GM21526 (cell line): ENCODE data around the gene WDR19.
A peak's percentile ranks its signal among the peaks of the same experiment; 100 is the strongest.
"Not testable (repeated sequence)": the region's sequence is repeated elsewhere in the genome, so short reads cannot be mapped to it uniquely, and the experiment has no call there.

Experiments used
- ATAC-seq: cut with Tn5 transposase; IDR thresholded peaks from one replicate; pipeline ENCODE4 v1.9.1; 2021; ENCODE audit warnings: moderate library complexity; ENCODE audit not compliant: unreplicated experiment, low FRiP score

WDR19 gene

DNA sequence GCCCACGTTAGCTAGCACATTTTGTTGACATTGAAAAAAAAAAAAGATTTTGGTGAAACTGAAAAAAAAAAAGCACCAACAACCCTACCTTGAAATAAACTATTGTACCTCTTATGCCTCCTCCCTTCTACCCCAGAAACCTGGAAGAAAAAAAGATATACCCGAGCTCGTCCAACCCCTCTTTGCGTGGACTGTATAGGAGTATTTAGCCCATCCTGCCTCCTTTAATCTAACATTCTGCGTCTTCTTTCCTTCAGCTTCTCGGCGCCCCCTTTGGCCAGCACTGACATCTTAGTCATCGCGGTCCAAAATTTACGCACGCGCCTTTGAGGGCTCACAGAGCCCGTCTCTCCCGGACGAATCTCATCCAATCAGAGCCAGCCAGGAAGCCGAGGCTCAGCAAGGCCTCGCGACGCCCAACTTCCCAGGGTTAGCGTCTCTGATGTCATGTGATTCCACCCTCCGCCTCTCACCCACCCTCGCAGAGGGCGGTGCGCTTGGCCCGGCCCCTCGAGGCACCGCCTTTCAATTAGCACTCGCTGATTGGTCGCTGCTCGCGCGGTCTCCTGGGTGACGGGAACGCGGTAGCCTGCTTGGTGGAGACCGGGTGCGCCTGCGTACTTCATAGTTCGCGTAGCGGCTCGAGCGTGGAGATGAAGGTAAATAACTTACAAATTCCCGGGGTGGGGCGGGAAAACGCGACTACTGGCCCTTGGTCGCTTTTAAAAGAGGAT, at the start of gene WDR19:
TSS of gene WDR19 (plus strand) at position 625 of the 734 bp plus-strand sequence. CDS start at position 654, 29 bp downstream.
- ATAC-seq, result peak; percentile 98

DNA sequence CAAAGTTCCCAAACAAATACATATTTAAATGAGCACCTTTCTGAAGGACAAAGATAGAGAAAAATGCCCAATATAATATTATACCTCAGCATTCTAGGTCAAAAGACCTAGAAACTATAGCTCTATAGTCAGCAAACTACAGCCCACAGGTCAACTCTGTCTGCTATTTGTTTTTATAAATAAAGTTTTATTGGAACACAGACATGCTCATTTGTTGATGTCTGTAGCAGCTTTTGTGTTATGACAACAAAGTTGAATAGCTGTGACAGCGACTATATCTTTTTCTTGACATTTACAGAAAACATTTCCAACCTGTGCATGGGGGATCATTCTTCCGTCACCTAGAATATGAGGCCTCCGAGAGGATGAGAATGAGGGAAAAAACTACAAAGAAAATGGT, 48.7 kb upstream of the WDR19 start:
- ATAC-seq, result no peak

DNA sequence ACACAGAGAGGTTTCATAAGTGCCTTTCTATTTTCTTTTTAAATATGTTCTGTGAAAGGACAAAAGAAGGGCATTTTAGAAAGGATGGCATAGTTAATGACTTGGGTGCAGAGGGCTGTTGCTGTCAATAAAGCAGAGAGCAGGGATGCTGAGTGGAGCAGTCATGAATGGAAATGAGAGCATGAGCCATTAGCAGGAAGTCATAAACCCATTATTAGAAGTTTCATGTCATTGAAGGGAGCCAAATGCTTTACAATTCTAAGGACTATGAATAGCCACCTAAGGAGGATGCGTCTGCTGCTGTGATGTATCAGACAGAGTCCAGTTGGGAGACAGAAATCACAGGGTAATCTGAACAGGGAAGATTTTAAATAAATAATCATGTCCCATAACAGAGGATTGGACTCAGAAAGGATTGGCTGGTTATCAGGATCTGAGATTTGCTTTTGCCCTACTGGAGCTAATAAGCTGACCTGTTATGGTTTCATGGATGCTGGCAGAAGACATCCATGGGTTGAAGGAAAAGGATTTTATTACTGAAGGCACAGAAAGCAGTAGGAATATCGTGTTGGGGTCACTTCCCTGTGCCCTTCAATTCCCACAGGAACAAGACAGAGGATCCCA, 47.5 kb upstream of the WDR19 start:
- no peak for ATAC-seq

DNA sequence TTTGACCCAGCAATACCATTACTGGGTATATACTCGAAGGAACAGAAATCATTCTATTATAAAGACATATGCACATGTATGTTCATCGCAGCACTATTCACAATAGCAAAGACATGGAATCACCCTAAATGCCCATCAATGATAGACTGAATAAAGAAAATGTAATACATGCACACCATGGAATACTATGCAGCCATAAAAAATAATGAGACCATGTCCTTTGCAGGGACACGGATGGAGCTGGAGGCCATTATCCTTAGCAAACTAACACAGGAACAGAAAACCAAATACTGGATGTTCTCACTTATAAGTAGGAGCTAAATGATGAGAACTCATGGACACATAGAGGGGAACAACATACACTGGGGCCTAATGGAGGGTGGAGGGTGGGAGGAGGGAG, 44.1 kb upstream of the WDR19 start:
- not testable (repeated sequence) for ATAC-seq

DNA sequence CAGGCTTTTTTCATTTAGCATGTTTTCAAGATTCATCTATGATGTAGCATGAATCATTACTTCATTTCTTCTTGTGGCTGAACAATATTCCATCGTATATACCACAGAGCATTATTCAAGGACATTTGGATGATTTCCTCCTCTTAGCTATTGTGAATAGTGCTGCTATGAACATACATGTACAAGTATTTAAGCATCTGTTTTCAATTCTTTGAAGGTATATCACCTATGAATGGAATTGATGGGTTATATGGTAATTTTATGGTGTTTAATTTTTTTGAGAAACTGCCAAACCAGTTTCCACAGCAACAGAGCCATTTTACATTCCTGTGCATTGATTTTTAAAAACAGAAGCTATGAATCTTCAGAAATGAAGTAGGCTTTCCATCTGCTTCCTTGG, 36.1 kb upstream of the WDR19 start:
- no peak for ATAC-seq

DNA sequence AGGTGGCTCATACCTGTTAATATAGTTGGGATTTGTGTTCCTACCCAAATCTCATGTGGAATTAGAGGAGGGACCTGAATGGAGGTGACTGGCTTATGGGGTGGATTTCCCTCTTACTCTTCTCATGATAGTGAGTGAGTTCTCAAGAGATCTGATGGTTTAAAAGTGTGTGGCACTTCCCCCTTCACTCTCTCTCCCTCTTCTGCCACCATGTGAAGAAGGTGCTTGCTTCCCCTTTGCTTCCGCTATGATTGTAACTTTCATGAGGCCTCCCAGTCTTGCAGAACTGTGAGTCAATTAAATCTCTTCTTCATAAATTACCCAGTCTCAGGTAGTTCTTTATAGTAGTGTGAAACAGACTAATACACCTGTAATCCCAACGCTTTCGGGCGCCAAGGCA, 28.3 kb upstream of the WDR19 start:
- ATAC-seq, result no peak

DNA sequence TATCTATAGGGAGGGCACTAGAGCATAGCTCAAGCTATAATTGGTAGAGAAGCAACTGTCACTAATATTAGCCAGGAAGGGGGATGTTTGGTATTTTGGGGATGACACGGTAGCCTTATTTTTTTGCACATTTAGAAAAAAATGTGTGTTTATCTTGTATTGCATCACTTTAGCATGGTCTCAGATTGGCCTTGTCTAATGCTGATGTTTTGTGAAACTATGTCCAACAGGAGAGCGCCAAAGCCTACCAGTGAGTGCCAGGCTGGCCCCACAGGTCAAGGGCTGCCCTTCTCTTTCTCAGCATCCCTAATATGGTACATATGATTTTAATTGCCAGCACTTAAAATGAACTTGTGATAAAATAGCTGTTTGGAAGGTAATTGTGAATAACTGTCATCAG, 24.8 kb upstream of the WDR19 start:
- no peak for ATAC-seq

DNA sequence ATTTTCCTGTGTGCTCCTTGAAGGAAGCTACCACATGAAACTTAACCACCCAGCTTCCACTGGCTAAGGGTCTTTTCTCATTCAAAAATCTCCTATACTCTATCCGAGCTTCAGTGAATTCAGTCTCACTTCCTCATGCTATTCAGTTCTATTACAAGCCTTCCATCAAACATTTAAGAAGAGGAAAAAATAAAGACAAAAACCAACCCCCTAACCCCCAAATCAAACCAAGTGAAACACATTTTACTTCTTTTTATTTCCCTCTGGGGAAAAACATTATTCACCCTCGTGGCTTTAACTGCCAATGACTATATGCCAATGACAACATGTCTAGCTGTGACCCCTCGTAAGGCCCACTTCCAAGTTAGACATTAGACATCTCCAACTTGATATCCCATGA, 16.2 kb upstream of the WDR19 start:
- ATAC-seq, result peak; percentile 57

DNA sequence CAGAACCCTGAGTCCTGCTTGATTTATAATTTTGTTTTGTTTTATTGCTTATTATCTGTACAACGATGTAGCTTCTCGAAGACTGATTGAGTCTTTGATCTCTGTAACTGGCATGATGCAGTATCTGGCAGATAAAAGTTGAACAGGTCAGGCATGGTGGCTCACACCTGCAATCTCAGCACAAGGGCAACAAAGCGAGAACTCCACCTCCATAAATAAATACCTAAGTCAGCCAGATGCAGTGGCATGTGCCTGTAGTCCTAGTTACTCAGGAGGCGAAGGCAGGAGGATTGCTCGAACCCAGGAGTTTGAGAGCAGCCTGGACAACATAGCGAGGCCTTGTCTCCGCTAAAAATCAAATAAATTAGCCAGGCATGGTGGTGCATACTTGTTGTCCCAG, 15.7 kb upstream of the WDR19 start:
- ATAC-seq, result no peak

DNA sequence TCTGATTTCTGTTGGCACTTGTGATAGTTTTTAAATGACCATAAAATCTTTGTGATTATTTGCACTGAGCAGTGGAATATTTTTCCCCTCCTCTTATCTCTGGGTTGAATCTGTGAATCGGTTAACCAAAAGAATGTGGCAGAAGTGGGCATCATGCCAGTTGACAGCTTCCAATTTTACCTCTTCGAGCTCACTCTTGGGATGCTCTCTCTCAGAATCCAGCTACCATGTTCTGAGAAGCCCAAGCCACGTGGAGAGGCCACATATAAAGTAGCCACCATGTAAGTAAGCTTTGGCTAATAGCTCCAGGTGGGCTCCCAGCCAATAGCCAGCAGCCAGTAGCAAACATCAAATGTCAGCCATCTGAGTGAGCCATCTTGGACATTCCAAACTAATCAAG, 12.9 kb upstream of the WDR19 start:
- no peak for ATAC-seq

DNA sequence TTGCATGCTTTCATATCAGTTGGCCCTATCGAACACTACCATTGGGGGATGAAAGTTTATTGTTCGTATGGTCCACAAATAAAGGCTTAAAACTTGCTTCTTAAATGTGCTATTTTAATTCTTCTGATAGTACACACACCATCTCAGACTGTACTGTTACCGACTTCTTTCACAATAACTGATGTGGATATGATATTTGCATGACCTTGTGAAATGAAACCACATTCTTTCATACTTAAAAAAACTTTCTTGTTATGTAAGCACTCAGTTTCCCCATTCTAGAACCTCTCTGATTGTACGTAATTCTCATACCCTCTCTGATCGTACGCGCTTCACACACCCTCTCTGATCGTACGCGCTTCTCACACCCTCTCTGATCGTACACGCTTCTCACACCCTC, 12.0 kb upstream of the WDR19 start:
- no peak for ATAC-seq

DNA sequence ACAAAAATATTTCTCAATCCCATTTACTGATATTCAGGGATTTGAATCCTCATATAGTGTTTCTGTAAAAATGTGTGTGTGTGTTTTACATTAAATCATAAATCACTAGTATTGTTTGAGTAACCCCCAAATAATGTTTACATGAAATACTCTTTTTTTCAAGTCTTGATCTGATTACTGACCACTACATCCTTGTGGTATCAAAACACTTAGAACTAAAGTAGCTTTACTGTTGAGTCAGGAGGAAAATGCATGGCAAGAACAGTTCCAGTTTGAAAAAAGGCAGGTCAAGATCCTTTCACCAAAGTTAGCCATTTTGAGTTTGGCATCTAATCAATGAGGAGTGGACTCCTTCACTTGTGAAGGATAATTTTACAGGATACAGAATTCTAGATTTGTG, 3.6 kb upstream of the WDR19 start:
- ATAC-seq, result no peak

DNA sequence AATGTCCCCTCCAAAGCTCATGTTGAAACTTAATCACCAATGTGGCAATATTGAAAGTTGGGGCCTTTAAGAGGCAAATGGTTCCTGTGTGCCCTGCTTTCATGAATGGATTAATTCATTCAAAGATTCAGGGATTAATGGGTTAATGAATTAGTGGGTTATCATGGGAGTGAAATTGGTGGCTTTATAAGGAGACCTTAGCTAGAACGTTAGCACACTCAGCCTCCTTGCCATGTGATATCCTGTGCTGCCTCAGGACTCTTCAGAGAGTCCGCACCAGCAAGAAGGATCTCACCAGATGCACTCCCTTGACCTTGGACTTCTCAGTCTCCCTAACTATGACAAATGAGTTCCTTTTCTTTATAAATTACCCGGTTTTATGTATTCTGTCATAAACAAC, 2.6 kb upstream of the WDR19 start:
- no peak for ATAC-seq

DNA sequence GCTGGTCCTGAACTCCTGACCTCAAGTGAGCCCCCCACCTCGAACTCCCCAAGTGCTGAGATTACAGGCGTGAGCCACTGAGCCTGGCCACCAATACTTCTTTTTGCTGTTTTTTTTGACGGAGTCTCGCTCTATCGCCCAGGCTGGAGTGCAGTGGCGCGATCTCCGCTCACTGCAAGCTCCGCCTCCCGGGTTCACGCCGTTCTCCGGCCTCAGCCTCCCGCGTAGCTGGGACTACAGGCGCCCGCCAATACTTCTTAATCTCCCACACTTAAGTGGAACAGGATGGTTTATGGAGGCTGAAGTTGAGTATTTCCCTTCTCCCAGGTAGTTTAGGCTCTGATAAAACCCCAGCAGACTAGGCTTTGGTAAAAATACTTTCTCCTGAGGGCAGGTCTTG, 1.7 kb upstream of the WDR19 start:
- not testable (repeated sequence) for ATAC-seq

DNA sequence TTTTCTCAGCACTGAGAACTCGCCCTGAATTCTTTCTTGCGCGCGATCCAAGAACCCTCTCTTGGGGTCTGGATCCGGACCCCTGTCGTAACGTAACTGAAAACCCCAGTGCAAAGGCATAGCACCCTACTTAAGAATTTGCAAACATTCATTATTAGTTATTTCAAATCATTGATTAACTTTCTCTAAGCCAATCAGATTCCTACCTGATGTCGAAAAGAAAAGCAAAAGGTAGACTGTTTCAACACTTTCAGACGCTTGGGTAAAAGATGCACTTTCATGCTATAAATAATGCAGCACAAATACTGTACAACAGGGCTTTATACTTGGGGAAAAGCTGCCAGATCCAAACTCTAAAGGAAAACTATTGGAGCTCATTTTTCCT, 817 bp upstream of the WDR19 start:
- ATAC-seq, result no peak

DNA sequence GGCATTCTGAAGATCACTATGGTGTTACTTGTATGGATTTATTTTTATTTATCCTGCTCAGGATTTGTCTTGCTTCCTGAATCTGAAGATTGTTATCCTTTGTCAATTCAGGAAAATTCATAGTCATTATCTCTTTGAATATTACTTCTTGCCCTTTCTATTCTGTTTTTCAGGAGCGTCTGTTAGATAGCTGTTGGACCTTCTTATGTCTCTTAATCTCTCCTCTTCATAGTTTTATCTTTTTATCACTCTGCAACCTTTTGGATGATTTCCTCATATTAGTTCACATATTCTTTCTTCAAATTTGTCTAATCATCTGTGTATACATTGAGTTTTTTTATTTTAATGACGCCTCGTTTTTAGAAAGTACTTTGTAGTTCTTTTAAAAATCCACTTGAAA, 19.6 kb downstream of the WDR19 start:
- no peak for ATAC-seq

DNA sequence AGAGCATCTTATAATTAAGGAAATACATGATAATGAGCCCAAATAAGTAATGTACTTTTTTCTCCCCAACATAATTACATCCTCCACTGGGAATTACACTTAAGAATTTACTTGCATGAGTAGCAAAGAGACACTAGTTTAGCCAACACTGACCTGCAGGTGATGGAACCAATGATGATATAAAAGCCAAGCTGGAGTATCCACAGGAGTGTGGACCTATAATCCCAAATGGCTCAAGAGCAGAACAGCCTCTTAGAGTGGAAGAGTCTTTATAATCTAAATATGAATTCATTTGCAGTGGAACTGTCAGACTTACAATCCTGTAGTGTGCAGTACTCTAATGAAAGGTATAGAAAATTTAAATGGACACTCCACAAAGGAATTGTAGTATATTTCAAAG, 22.2 kb downstream of the WDR19 start:
- no peak for ATAC-seq

DNA sequence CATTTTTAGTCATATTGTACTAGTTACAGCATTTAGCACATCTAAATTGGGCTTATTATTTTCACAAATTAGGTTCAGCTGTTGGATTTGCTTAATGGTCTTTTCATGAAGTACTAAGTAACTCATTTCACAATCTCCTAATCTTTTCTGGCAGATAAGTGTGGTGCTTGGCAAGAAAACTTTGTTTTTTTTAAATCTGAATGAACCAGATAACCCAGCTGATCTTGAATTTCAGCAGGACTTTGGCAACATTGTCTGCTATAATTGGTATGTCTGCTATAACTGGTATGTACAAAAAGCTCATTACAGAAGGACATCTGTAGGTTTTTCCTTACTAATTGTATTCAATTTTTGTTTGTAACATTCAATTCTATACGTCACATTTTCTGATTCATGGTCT, 22.7 kb downstream of the WDR19 start:
- ATAC-seq, result no peak

DNA sequence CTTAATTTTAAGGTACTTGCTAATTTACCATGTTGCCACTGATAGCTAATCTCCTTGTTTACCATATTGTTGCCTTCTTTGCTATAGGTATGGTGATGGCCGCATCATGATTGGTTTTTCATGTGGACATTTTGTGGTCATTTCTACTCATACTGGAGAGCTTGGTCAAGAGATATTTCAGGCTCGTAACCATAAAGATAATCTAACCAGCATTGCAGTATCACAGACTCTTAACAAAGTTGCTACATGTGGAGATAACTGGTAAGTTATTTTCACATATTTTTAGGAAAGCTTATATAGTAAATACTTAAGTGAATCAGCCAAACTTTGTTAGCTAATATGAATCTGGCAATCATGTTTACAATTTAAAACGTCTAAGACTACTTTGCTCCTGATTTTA, 23.1 kb downstream of the WDR19 start:
- no peak for ATAC-seq

DNA sequence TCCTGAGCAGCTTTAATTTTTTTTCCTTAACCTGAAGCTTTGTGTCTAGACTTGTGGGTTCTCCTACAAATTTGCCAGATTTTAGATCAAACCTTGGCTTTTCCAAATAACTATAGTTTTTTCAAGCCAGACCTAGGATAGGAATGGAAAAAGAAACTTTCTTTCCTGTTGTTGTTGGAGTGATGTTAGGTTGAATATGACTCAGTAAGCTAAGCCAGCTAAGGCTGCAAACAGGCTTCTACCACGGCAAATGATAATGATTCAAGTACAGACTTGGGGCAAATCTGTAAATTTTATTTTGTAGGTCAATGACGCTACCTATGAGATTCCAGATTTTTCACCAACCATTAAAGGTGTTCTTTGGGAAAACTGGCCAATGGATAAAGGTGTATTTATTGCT, 45.6 kb downstream of the WDR19 start:
- ATAC-seq, result no peak

DNA sequence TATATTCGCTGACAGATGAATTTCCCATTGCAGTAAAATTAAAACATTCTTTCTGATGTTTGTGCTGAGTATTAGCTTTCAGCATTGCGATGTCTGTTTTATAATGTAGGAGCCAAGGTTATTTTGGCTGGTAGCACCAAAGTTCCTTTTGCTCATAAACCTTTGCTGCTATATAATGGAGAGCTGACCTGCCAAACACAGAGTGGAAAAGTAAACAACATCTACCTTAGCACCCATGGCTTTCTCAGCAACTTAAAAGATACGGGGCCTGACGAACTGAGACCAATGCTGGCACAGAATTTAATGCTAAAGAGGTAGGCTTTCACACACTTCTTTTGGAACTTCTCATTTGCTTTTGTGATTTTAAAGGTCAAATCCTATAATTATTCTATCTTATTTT, 46.0 kb downstream of the WDR19 start:
- ATAC-seq, result no peak

DNA sequence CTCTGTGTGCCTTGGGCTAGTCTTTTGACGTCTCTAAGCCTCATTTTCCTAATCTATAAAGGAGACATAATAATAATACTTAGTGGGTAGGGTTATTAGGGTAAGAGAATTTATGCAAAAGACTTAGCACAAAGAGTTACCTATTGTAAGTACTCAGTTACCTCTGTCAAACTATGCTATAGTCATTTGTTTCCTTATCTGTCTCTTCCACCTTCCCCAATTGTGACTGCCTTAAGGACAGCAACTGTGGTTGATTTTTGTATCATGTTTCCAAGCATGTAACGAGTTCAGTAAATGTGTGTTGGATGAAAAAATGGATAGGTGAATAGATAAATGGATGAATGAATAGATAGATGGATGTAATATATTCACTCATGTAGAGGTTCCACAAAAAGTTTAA, 48.1 kb downstream of the WDR19 start:
- ATAC-seq, result no peak

DNA sequence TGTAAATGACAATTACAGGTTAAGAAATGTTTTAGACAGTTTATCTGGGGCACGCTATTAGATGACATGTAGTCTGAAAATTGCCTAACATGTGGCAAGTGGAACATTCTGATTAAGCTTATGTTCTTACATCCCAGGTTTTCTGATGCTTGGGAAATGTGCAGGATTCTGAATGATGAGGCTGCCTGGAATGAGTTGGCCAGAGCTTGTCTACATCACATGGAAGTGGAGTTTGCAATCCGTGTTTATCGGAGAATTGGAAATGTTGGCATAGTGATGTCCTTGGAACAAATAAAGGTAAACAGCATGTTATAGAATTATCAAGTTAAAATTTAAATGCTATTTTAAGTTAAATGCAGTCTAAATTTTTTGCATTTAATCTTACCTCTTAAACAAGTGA, 49.3 kb downstream of the WDR19 start:
- ATAC-seq, result no peak
